Hepatocyte (in vitro differentiated cells): ENCODE results near the gene C19orf81. TPM values are rescaled to one million over a fixed set of nuclear protein-coding genes. Genes with fewer than 3 reads are reported as not detected.

Experiments
- DNase-seq: peaks from one replicate; pipeline ENCODE4 v3.0.0-alpha.2; 2016; ENCODE audit warnings: low spot score
- H2AFZ ChIP-seq: fragments of 200-600 bp; sonication (generic); 2 replicates; pipeline ENCODE4 v1.6.0; 2016; ENCODE audit warnings: antibody characterized with exemption, mild to moderate bottlenecking
- H3K27ac ChIP-seq: fragments of 200-600 bp; sonication (generic); 2 replicates; pipeline ENCODE4 v1.5.1; 2016; ENCODE audit warnings: mild to moderate bottlenecking
- H3K27me3 ChIP-seq: fragments of 200-600 bp; sonication (generic); 2 replicates; pipeline ENCODE4 v1.6.1; 2016
- H3K36me3 ChIP-seq: fragments of 200-600 bp; sonication (generic); replicated peaks from 2 replicates; pipeline ENCODE4 v1.5.1; 2016; ENCODE audit warnings: low read depth; ENCODE audit not compliant: insufficient read depth
- H3K4me1 ChIP-seq: fragments of 200-600 bp; sonication (generic); 2 replicates; pipeline ENCODE4 v1.5.1; 2016; ENCODE audit warnings: mild to moderate bottlenecking, moderate library complexity; ENCODE audit not compliant: insufficient read depth
- H3K4me2 ChIP-seq: fragments of 200-600 bp; sonication (generic); 2 replicates; pipeline ENCODE4 v1.6.0; 2016
- H3K4me3 ChIP-seq: fragments of 200-600 bp; sonication (generic); 2 replicates; pipeline ENCODE4 v1.5.1; 2016; ENCODE audit warnings: mild to moderate bottlenecking
- H3K79me2 ChIP-seq: fragments of 200-600 bp; sonication (generic); 2 replicates; pipeline ENCODE4 v1.6.0; 2017; ENCODE audit warnings: mild to moderate bottlenecking
- H3K9me2 ChIP-seq: fragments of 200-600 bp; sonication (generic); replicated peaks from 2 replicates; pipeline ENCODE4 v1.6.0; 2017; ENCODE audit warnings: mild to moderate bottlenecking; ENCODE audit not compliant: insufficient read depth
- H3K9me3 ChIP-seq: fragments of 200-600 bp; sonication (generic); 2 replicates; pipeline ENCODE4 v1.5.1; 2016; ENCODE audit warnings: low read depth, mild to moderate bottlenecking
- H4K20me1 ChIP-seq: fragments of 200-600 bp; sonication (generic); 2 replicates; pipeline ENCODE4 v1.6.0; 2016; ENCODE audit warnings: mild to moderate bottlenecking; ENCODE audit not compliant: insufficient read depth, poor library complexity, severe bottlenecking
- CTCF ChIP-seq: fragments of 200-600 bp; sonication (generic); IDR thresholded peaks from 2 replicates; pipeline ENCODE4 v1.5.1; 2016; ENCODE audit warnings: antibody characterized with exemption, mild to moderate bottlenecking; ENCODE audit not compliant: poor library complexity
- EZH2 ChIP-seq: fragments of 200-600 bp; sonication (generic); IDR thresholded peaks from 2 replicates; pipeline ENCODE4 v1.6.1; 2016; ENCODE audit warnings: antibody characterized with exemption, mild to moderate bottlenecking, borderline replicate concordance
- EZH2phosphoT487 ChIP-seq: fragments of 200-600 bp; sonication (generic); IDR thresholded peaks from one replicate; pipeline ENCODE4 v1.6.1; 2018; ENCODE audit warnings: antibody characterized with exemption, mild to moderate bottlenecking, low read depth, moderate library complexity; ENCODE audit not compliant: unreplicated experiment, severe bottlenecking
- WGBS: methylation state at CpG from one replicate; pipeline ENCODE4 v1.1.6; 2016; ENCODE audit warnings: low lambda C conversion rate; ENCODE audit errors: missing lambda C conversion rate; 5-methylcytosine and 5-hydroxymethylcytosine counted together
- polyA plus RNA-seq: library from polyadenylated mRNA; unstranded; fragments of >200 nt; fragmentation: Nextera tagmentation; extraction: Ambion mirVana; gene quantifications from 2 replicates; pipeline ENCODE4 v1.2.1, GENCODE V29; 2016
- total RNA-seq: library from RNA; depleted of rRNA; stranded (reverse); fragments of >200 nt; gene quantifications from 2 replicates; pipeline ENCODE4 v1.2.3, GENCODE V29; 2014

Gene C19orf81
- total and polyA plus RNA-seq, 2 experiments from 2014 or later = 4.1 to 12.4 TPM

GRCh38 chr19:50624949-50625600, 24.2 kb upstream of the C19orf81 start:
- DNase-seq = no peak
- Histone ChIP-seq H3K27me3 (no peaks in the 10 kb centered on the region), H3K9me3 (no peaks in the 10 kb centered on the region), H3K27ac (no peak overlapping the region), H3K4me1 (no peaks in the 10 kb centered on the region), H4K20me1 (no peaks in the 10 kb centered on the region), H2AFZ (no peak overlapping the region), H3K36me3 (no peaks in the 10 kb centered on the region), H3K4me3 (no peak overlapping the region), H3K79me2 (no peaks in the 10 kb centered on the region), H3K9me2 (no peaks in the 10 kb centered on the region), H3K4me2 (no peak overlapping the region)
- TF ChIP-seq CTCF (no peak), EZH2 (no peak), EZH2phosphoT487 (no peak)
- 93% methylated on average over 20 of the region's 44 CpGs for WGBS

GRCh38 chr19:50626011-50626410, 23.2 kb upstream of the C19orf81 start:
- Histone ChIP-seq H3K36me3 (no peaks in the 10 kb centered on the region), H3K4me1 (no peaks in the 10 kb centered on the region), H3K4me3 (no peak overlapping the region), H3K9me2 (no peaks in the 10 kb centered on the region), H3K27me3 (no peaks in the 10 kb centered on the region), H3K27ac (no peak overlapping the region), H3K9me3 (no peaks in the 10 kb centered on the region), H2AFZ (no peak overlapping the region), H4K20me1 (no peaks in the 10 kb centered on the region), H3K4me2 (no peak overlapping the region), H3K79me2 (no peaks in the 10 kb centered on the region)
- WGBS = 85% methylated on average over 4 of the region's 4 CpGs
- no peak for TF ChIP-seq EZH2
- no peak for TF ChIP-seq CTCF
- no peak for DNase-seq

- WGBS = 80% methylated on average over 4 of the region's 4 CpGs
These were observed 22.4 kb upstream of the C19orf81 start for GRCh38 chr19:50626795-50627194.

More at GRCh38 chr19:50626795-50627194, 22.4 kb upstream of the C19orf81 start:
- H3K27ac ChIP-seq = no peak overlapping the region
- H4K20me1 ChIP-seq = no peaks in the 10 kb centered on the region
- TF ChIP-seq CTCF (no peak), EZH2phosphoT487 (no peak), EZH2 (no peak)
- H3K9me2 ChIP-seq = no peaks in the 10 kb centered on the region
- no peaks in the 10 kb centered on the region for H3K27me3 ChIP-seq
- H3K9me3 ChIP-seq = no peaks in the 10 kb centered on the region
- H2AFZ ChIP-seq = no peak overlapping the region
- no peaks in the 10 kb centered on the region for H3K36me3 ChIP-seq
- H3K4me2 ChIP-seq = no peak overlapping the region
- no peak for DNase-seq
- H3K4me1 ChIP-seq = no peaks in the 10 kb centered on the region
- no peaks in the 10 kb centered on the region for H3K79me2 ChIP-seq
- no peak overlapping the region for H3K4me3 ChIP-seq
